Activated T-cell treated with anti-CD3 and anti-CD28 coated beads for 48 hours (primary cell): ENCODE data around the gene H6PD.

ENCODE experiments used
- DNase-seq: peaks from one replicate; pipeline ENCODE4 v3.0.0-alpha.2; 2020; ENCODE audit warnings: low read depth

H6PD gene

GRCh38 chr1:9207715-9208114 lies 26.9 kb upstream of the H6PD start:
- no peak for DNase-seq

GRCh38 chr1:9211291-9211811 lies 23.2 kb upstream of the H6PD start:
- DNase-seq = no peak

DNA sequence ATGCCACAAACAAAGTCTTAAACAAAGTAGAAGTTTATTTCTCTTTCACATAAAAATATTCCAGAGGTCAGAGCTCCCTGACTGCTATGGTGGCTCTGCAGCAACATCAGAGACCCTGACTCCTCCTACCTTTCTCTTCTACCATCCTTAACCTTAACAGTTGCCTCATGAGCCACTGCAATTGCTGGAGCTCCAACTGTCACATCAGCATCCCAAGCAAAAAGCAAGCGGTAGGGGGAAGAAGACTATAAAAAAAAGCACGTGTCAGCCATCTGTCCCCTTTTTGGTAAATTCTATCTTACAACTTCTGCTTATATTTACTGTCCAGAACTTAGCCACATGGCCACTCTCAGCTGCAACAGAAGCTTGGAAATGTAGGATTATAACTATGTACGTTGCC lies 21.8 kb upstream of the H6PD start:
- DNase-seq = no peak

- no peak for DNase-seq
Observed at GRCh38 chr1:9213956-9214355, 20.6 kb upstream of the H6PD start.

GRCh38 chr1:9218917-9219316 lies 15.7 kb upstream of the H6PD start:
- no peak for DNase-seq

GRCh38 chr1:9222846-9223625 lies 11.5 kb upstream of the H6PD start:
- no peak for DNase-seq

DNA sequence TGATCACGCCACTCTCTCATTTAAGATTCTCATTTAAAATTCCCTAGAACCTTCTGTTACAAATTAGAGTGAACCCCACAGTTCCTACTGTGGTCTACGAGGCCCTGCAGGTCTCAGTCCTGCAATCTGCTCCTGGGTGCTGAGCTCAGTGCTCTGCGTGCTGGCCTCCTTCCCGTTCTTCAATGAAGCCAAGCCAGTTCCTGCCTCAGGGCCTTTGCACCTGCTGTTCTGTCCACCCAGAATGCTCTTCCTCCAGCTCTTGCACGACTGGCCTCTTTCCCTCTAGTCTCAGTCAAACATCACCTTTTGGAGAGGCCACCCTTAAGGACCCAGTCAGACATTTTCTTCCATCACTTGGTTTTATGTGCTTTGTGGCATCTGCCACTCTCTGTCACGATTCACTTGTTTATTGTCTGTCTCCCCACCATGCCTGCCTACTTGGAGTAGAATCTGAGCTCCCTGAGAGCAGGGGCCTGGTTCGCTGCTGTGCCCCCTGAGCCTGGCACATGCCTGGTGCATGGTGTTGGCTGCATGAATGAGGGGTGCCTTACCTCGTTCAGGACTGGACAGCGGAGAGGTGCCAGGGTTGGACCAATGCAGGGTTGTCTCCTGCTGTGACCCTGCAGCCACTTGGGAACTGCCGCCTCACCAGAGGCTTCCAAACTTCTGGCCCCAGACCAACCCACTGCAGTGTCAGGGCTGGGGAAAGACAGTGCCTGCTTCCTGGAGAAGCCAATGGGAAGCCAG lies 9.7 kb upstream of the H6PD start:
- DNase-seq = no peak

- DNase-seq = no peak
Observed at GRCh38 chr1:9225411-9225785, 9.2 kb upstream of the H6PD start.

DNA sequence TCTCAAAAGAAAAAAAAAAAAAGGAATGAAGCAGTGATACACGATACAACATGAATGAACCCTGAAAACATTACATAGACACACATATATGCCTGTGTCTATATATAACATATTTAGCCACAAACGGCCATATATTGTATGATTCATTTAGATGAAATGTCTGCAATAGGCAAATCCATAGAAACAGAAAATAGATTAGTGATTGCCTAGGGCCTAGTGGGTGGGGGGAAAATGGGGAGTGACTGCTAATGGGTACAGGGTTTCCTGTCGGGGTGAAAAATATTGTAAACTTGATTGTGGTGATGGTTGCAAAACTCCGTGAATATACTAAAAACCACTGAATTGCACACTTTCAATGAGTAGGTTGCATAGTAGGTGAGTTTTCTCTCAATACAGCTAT lies 6.0 kb upstream of the H6PD start:
- no peak for DNase-seq

DNA sequence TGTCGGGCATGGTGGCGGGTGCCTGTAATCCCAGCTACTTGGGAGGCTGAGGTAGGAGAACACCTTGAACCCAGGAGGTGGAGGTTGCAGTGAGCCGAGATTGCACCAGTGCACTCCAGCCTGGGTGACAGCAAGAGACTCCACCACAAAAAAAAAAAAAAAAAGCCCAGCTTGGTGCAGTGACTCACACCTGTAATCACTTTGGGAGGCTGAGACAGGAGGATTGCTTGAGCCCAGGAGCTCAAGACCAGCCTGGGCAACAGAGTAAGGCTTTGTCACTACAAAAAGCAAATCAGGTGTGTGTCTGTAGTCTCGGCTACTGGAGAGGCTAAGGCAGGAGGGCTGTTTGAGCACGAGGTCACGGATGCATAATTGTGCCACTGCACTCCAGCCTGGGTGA lies 5.0 kb upstream of the H6PD start:
- no peak for DNase-seq

- DNase-seq = no peak
Observed at GRCh38 chr1:9230869-9231533, 3.6 kb upstream of the H6PD start.

DNA sequence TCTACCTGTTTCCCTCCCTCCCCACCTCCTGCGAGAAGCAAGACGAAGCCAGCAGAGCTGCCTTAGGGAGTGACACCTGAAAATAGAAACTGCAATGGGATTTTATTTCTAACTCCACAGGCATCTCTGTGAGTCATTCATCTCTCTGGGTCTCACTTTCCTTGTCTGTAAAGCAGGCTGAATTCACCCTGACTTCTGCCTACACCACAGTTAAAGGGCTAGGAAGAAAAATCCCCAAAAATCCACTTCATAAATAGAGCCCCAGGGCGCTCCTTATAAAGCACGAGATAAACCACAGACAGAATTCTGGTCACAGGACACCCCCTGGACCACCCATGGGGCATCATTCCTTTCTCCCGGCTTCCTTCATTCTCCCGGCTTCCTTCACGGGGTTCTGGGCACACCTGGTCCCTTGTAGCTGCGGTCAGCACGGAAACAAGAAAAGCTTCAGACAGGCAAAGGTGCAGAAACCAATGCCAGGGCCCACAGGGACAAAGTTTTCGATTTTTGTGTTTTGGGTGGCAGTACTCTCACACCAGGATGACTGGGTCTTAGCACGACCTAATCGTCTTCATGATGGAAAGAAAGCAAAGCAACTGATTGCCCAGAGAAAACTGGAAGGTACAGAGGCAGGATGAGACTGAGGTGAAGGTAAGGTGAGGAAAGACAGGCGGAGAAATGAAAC lies 2.8 kb upstream of the H6PD start:
- no peak for DNase-seq

- no peak for DNase-seq
Observed at GRCh38 chr1:9233241-9233941, 1.2 kb upstream of the H6PD start.

GRCh38 chr1:9233942-9234222 lies 692 bp upstream of the H6PD start:
- DNase-seq = no peak

- DNase-seq = no peak
Observed at GRCh38 chr1:9235096-9235459, 504 bp downstream of the H6PD start.

- DNase-seq = no peak
Observed at GRCh38 chr1:9235560-9235959, 986 bp downstream of the H6PD start.

DNA sequence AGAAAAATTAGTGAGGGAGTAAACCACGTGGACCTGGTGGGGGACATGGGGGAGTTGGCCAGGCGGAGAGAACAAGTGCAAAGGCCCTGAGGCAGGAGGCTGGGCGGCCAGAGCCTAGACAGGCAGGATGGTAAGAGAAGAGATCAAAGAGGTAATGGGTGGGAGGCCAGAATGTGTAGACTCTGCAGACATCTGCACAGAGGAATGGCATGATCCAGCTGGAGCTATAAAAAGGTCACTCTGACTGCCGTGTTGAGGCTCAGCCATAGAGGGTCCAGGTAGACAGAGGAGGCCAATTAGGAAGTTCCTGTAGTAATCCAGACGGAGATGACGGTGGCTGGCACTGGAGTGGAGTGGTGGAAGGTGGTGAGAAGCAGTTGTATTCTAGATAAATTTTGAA lies 3.6 kb downstream of the H6PD start:
- no peak for DNase-seq

DNA sequence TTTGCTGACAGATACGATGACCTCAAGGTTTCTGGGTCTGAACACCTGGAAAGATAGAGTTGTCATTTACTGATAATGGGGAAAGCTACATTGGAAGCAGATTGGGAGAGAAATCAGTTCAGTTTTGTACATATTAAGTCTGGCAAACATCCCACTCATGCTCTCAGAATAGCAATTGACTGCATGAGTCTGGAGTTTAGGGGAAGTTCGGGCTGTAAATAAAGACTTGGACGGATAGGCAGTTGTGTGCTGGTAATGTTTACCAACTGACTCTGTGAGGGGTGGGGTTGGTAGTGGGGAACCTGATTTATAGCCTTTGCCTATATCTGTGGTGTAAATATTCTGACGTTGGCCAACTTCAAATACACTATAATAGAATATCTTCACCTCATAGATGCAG lies 4.0 kb downstream of the H6PD start:
- DNase-seq = no peak

DNA sequence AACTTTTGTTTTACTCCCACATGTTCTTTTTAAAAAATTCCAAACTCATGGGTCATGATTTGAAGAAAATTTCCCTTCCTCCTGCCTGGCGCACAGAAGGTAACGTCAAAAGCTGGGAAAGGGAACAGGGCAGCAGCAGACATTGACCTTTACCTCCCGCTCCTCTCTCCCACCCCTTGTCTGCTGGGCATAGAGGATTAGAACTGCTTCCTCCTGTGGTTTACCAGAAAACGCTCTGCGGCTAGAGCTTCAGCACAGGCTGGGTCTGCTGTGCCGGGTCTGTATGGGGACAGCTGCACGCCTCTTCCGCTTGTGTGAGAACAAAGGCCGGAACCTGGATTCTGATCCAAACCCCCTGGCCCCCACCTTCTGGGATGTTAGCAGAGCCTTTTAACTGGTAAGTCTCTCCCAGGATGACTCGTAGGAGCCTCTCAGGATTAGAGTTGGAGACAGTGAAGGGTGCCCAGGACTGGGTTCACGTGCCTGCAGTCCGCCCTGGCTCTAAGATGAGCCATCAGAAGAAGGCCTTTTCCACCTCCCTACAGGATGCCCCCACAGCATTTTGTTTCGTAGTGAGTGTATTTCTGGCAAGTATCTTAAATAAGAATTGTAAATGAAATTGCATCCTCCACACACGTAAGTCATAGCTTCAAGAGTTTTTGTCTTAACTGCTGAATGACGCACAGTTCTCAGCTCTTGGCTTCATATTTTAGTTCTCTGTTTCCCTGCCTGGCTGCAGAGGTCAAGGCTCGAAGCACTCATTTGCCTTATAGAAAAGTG lies 5.2 kb downstream of the H6PD start:
- peak; percentile 48 for DNase-seq

DNA sequence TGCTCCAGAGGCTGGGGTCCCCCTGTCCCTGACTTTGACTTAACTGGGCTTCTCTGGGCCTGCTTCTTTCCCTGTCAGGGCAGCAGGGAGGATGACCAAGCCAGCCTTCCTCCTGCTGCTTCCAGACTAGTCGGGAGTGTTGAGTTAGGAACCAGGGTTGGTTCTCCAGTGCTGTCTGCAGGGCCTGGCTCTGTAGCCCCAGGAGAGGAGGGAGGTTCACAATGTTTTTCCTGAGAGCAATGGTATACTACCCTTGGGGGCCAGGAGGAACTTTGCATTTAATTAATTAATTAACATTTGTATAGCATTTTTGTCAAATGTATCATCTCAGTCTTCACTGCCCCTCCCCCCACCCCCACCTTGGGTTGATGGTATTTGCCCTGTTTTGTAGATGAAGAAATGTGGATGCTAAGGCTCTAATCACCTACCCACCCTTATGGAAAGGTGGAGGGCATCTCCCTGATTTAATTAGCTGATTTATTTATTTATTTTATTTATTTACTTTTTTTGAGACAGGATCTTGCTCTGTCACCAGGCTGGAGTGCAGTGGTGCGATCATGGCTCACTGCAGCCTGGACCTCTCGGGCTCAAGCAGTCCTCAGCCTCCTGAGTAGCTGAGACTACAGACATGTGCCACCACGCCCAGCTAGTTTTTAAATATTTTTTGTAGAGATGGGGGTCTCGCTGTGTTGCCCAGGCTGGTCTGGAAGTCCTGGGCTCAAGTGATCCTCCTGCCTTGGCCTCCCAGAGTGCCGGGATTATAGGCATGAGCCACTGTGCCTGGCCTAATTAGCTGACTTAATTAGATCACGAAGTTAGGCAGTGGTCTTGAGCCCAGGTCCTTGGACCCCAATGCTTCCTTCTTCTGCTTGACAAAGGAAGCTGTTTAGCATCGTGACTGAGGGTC lies 6.6 kb downstream of the H6PD start:
- no peak for DNase-seq
